Measurements from ENCODE around the gene WASF3.

- TF ChIP-seq CTCF (conservative IDR thresholded peaks at IDR 0.05) (no peak), EZH2 (IDR thresholded peaks at IDR 0.05; ENCODE audit: low read depth) (no peak)
Observed at GRCh38 chr13:26585136-26585535, 27.7 kb downstream of the WASF3 start.
